NB4 (cell line): ENCODE results near the gene UNC119.

Experiments used
- MYC ChIP-seq: IDR thresholded peaks from 2 replicates; pipeline ENCODE4 v1.6.1; 2011; ENCODE audit warnings: low read depth, low read length
- POLR2A ChIP-seq: IDR thresholded peaks from 2 replicates; pipeline ENCODE4 v1.6.1; 2011; ENCODE audit warnings: mild to moderate bottlenecking; ENCODE audit not compliant: insufficient read length; ENCODE audit errors: extremely low read depth
- TF ChIP-seq, protein P1 (sequence below): IDR thresholded peaks from one replicate; pipeline ENCODE4 v1.5.1; 2012; ENCODE audit warnings: low read depth, low read length
- TF ChIP-seq, protein P2 (sequence below): IDR thresholded peaks from 2 replicates; pipeline ENCODE4 v1.6.1; 2011; ENCODE audit warnings: low read depth, low read length

DNA sequence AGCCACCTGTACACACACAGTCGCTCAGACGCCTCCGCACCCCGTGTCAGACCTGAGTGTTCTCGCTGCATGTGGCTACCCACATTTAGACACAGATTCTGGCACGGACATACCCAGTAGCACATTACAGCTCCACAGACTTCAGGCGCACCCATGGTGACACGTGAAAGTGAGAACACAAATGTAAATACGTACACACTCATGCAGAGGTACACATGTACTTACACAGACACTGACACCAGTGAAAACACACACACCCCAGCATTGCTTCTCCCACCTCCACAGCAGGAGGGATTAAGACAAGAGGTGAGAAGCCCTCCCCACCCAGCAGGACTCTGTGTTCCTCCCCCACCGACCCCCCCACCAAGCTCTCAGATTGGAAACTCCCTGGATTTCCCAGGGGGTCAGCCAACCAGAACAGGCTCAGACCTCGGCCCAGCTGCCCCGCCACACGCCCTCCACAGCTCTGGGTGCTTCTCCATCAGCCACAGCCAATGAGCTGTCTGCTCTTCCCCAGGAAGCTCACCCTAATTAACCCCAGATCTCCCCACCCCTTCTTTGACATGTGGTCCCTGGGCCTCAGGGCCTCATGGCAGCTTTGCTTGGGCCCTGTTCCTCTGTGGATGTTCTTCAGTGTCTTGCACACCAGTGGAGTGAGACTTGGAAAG is 51.6 kb downstream of the UNC119 start:
- TF ChIP-seq, protein P1, sequence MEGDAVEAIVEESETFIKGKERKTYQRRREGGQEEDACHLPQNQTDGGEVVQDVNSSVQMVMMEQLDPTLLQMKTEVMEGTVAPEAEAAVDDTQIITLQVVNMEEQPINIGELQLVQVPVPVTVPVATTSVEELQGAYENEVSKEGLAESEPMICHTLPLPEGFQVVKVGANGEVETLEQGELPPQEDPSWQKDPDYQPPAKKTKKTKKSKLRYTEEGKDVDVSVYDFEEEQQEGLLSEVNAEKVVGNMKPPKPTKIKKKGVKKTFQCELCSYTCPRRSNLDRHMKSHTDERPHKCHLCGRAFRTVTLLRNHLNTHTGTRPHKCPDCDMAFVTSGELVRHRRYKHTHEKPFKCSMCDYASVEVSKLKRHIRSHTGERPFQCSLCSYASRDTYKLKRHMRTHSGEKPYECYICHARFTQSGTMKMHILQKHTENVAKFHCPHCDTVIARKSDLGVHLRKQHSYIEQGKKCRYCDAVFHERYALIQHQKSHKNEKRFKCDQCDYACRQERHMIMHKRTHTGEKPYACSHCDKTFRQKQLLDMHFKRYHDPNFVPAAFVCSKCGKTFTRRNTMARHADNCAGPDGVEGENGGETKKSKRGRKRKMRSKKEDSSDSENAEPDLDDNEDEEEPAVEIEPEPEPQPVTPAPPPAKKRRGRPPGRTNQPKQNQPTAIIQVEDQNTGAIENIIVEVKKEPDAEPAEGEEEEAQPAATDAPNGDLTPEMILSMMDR: no peak
- TF ChIP-seq POLR2A: no peak
- TF ChIP-seq, protein P2, sequence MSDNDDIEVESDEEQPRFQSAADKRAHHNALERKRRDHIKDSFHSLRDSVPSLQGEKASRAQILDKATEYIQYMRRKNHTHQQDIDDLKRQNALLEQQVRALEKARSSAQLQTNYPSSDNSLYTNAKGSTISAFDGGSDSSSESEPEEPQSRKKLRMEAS: peak; percentile 58; the same call in 1 of the 2 replicates
- TF ChIP-seq MYC: no peak
